ENCODE data around the gene ACOXL.

DNA sequence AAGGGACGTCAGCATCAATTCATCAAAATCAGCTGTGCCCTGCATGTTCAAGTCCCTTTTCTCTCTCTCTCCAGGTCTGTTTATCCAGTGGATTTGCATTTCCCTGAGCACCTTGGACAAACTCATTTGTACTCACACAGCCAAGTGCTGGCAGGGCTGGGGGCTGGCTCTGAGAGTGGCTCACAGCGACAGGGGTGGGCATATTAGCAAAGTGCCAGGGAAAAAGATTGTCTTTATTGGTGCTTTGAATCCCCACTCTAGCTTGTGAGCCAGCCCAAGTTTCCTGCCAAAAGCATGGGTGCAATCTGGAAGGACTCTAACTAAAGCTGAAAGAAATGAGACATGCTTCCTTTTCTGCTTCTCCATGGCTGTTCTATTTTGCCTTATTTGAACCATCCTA, 56.6 kb downstream of the ACOXL start:
- TF ChIP-seq, protein P1, sequence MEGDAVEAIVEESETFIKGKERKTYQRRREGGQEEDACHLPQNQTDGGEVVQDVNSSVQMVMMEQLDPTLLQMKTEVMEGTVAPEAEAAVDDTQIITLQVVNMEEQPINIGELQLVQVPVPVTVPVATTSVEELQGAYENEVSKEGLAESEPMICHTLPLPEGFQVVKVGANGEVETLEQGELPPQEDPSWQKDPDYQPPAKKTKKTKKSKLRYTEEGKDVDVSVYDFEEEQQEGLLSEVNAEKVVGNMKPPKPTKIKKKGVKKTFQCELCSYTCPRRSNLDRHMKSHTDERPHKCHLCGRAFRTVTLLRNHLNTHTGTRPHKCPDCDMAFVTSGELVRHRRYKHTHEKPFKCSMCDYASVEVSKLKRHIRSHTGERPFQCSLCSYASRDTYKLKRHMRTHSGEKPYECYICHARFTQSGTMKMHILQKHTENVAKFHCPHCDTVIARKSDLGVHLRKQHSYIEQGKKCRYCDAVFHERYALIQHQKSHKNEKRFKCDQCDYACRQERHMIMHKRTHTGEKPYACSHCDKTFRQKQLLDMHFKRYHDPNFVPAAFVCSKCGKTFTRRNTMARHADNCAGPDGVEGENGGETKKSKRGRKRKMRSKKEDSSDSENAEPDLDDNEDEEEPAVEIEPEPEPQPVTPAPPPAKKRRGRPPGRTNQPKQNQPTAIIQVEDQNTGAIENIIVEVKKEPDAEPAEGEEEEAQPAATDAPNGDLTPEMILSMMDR (IDR thresholded peaks at IDR 0.05): no peak
- no peak for TF ChIP-seq POLR2A (IDR thresholded peaks at IDR 0.05)
